Vagina (tissue), 2 donors: ENCODE measurements around the gene NEDD4.

Source experiments
- CTCF ChIP-seq, 3 experiments: fragments of 450-650 bp in 2 of 3; fragments of 200-600 bp in 1 of 3; sonication (generic) in 1 of 3; IDR thresholded peaks; one replicate each; pipeline ENCODE4 v1.5.1; 2017 to 2019; ENCODE audit warnings: antibody characterized with exemption in 3 of 3, mild to moderate bottlenecking in 2 of 3, moderate library complexity in 2 of 3
- POLR2A ChIP-seq, 2 donors: fragments of 450-650 bp; IDR thresholded peaks; one replicate each; pipeline ENCODE4 v1.6.1; 2017; ENCODE audit warnings: antibody characterized with exemption in 2 of 2, mild to moderate bottlenecking in 2 of 2, moderate library complexity in 2 of 2
- POLR2AphosphoS5 ChIP-seq, 2 donors: sonication (generic); formaldehyde crosslinking; IDR thresholded peaks; one replicate each; pipeline ENCODE4 v1.9.0; 2017; ENCODE audit warnings: antibody characterized with exemption in 2 of 2, mild to moderate bottlenecking in 2 of 2, low read depth in 1 of 2; ENCODE audit not compliant: insufficient read depth in 1 of 2

- TF ChIP-seq CTCF (IDR thresholded peaks at IDR 0.05) = no peak
- no peak for TF ChIP-seq POLR2A (IDR thresholded peaks at IDR 0.05)
- TF ChIP-seq POLR2AphosphoS5 (IDR thresholded peaks at IDR 0.05; ENCODE audit: insufficient read depth in 1 of 2, low read depth in 1 of 2) = no peak
These were observed 8.2 kb upstream of the NEDD4 start for GRCh38 chr15:56001471-56002078.
